Measurements from ENCODE around the gene CUL7. TPM values are rescaled to one million over a fixed set of nuclear protein-coding genes. Genes with fewer than 3 reads are reported as not detected.

Gene CUL7
- total and polyA plus RNA-seq, 2 donors (not counting 1 experiment from before 2014, with no cell fraction given), result 21.4 to 60.3 TPM

- H3K27ac ChIP-seq (ENCODE audit: insufficient read depth, low read length), result peak overlapping the region; percentile 63
- H3K36me3 ChIP-seq (ENCODE audit: control insufficient read depth, insufficient read depth, low read length), result peaks cover 2% of the 10 kb centered on the region
- peak overlapping the region; percentile 69 to 83 (median 78) for H3K4me3 ChIP-seq (replicated peaks in 1 of 4; ENCODE audit: control extremely low read depth in 1 of 4, insufficient read depth in 1 of 4, low read depth in 3 of 4, low read length in 4 of 4)
- H3K9me3 ChIP-seq (ENCODE audit: control insufficient read depth, insufficient read depth, low read depth, low read length), result no peaks in the 10 kb centered on the region
- TF ChIP-seq EZH2 (IDR thresholded peaks at IDR 0.05; ENCODE audit: low read length, missing control alignments) (no peak), CTCF (conservative IDR thresholded peaks at IDR 0.05 in 1 of 2, IDR thresholded peaks at IDR 0.05 in 1 of 2; ENCODE audit: low read depth in 1 of 2, low read length in 2 of 2) (no peak)
- H3K27me3 ChIP-seq (ENCODE audit: control insufficient read depth, insufficient read depth, low read length), result no peaks in the 10 kb centered on the region
- H3K4me1 ChIP-seq (ENCODE audit: control insufficient read depth, extremely low read depth, insufficient read depth, low read length), result peaks cover 18% of the 10 kb centered on the region
- peak overlapping the region; percentile 83 for H3K4me2 ChIP-seq (ENCODE audit: extremely low read depth, insufficient read depth, low read length)
- no peak overlapping the region for H2AFZ ChIP-seq (ENCODE audit: low read length)
- H4K20me1 ChIP-seq (ENCODE audit: control insufficient read depth, extremely low read depth, insufficient read depth, low read length), result no peaks in the 10 kb centered on the region
- peak; percentile 25 to 67 for DNase-seq (ENCODE audit: low read depth in 2 of 2)
- H3K79me2 ChIP-seq (ENCODE audit: control insufficient read depth, insufficient read depth, low read length), result peaks cover 5% of the 10 kb centered on the region
- peak overlapping the region; percentile 84 for H3K9ac ChIP-seq (ENCODE audit: insufficient read depth, low read length)
These were observed 23.0 kb upstream of the CUL7 start for GRCh38 chr6:43076464-43077332.

- Histone ChIP-seq H3K27ac (ENCODE audit: insufficient read depth, low read length) (peak within 1 kb of the TSS; percentile 63), H2AFZ (ENCODE audit: low read length) (no peak within 1 kb of the TSS), H3K36me3 (ENCODE audit: control insufficient read depth, insufficient read depth, low read length) (peaks cover 2% of the 10 kb centered on the region), H3K4me2 (ENCODE audit: extremely low read depth, insufficient read depth, low read length) (peak within 1 kb of the TSS; percentile 83), H3K4me3 (replicated peaks in 1 of 4; ENCODE audit: control extremely low read depth in 1 of 4, insufficient read depth in 1 of 4, low read depth in 3 of 4, low read length in 4 of 4) (peak within 1 kb of the TSS; percentile 69 to 83 (median 78)), H3K9me3 (ENCODE audit: control insufficient read depth, insufficient read depth, low read depth, low read length) (no peaks in the 10 kb centered on the region), H3K4me1 (ENCODE audit: control insufficient read depth, extremely low read depth, insufficient read depth, low read length) (peaks cover 18% of the 10 kb centered on the region), H3K9ac (ENCODE audit: insufficient read depth, low read length) (peak within 1 kb of the TSS; percentile 84), H4K20me1 (ENCODE audit: control insufficient read depth, extremely low read depth, insufficient read depth, low read length) (no peaks in the 10 kb centered on the region), H3K79me2 (ENCODE audit: control insufficient read depth, insufficient read depth, low read length) (peaks cover 5% of the 10 kb centered on the region), H3K27me3 (ENCODE audit: control insufficient read depth, insufficient read depth, low read length) (no peaks in the 10 kb centered on the region)
- DNase-seq (ENCODE audit: low read depth in 2 of 2), result peak; percentile 63 to 71
- TF ChIP-seq EZH2 (IDR thresholded peaks at IDR 0.05; ENCODE audit: low read length, missing control alignments) (no peak), CTCF (conservative IDR thresholded peaks at IDR 0.05 in 1 of 2, IDR thresholded peaks at IDR 0.05 in 1 of 2; ENCODE audit: low read depth in 1 of 2, low read length in 2 of 2) (no peak)
These were observed 22.2 kb upstream of the CUL7 start, which contains the start of gene PTK7 for GRCh38 chr6:43075670-43076463. Gene PTK7, plus strand, starts transcription at chr6:43076314. Its CDS starts 175 bp downstream, at chr6:43076489.
